Epithelial cell of esophagus (primary cell): ENCODE results near the gene DGKZ.

Experiments used
- DNase-seq: peaks from one replicate; pipeline ENCODE4 v3.0.0; 2010; ENCODE audit warnings: low read depth
- H3K4me3 ChIP-seq: 2 replicates; pipeline ENCODE4 v1.5.1; 2011; ENCODE audit warnings: mild to moderate bottlenecking, low read length, control low read depth
- TF ChIP-seq, protein P1 (sequence below): IDR thresholded peaks from 2 replicates; pipeline ENCODE4 v1.5.1; 2011; ENCODE audit warnings: low read depth, mild to moderate bottlenecking, low read length, control low read depth, inconsistent platforms; ENCODE audit not compliant: insufficient read depth; ENCODE audit errors: missing control alignments

Gene DGKZ

DNA sequence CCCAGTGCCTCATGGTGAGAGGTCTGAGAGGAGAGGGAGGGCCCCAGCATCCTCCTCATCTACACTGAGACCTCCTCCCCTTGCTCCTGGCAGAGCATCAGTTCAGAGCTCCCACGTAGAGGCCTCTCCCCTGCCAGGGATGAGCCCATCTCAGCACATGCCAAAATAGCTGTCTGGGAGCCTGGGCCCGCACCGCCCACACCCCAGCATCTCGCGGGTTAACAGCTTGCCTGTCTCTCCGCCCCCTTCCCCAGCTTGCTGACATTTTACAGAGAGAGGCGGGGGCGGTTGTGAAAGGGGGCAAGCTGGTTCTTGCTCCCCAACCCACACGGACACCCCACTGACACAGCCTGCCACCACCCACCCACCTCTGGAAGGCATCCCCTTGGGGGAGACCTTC lies 6.4 kb downstream of the DGKZ start:
- no peak overlapping the region for H3K4me3 ChIP-seq
- TF ChIP-seq, protein P1, sequence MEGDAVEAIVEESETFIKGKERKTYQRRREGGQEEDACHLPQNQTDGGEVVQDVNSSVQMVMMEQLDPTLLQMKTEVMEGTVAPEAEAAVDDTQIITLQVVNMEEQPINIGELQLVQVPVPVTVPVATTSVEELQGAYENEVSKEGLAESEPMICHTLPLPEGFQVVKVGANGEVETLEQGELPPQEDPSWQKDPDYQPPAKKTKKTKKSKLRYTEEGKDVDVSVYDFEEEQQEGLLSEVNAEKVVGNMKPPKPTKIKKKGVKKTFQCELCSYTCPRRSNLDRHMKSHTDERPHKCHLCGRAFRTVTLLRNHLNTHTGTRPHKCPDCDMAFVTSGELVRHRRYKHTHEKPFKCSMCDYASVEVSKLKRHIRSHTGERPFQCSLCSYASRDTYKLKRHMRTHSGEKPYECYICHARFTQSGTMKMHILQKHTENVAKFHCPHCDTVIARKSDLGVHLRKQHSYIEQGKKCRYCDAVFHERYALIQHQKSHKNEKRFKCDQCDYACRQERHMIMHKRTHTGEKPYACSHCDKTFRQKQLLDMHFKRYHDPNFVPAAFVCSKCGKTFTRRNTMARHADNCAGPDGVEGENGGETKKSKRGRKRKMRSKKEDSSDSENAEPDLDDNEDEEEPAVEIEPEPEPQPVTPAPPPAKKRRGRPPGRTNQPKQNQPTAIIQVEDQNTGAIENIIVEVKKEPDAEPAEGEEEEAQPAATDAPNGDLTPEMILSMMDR: no peak
- DNase-seq: peak; percentile 45

DNA sequence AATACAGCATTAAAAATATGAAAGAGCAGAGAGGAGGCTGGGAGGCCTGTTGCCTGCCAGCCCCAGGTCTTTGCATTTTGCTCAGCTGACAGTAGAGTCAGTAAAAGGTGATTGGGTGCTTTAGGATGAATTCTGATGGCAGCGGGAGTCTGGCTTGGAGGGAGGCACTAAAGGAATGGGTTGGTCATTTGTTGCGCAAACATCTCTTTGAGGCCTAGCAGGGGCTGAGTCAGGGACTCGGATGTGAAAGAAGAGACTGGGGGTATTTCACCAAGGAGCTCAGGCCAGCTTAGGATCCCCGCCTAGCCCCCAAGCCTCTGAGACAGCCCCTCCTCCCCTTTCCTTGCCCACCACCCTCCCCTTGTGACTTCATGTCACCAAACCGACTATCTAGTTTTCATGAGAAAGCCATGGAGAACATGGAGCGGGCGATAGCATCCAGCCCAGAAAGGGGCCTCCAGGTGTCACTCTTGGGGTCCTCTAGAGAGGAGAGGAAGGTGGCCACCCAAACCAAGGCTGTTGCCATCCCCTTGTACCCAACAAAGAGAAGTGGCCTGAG lies 9.7 kb downstream of the DGKZ start:
- no peak overlapping the region for H3K4me3 ChIP-seq
- DNase-seq: peak; percentile 90
- TF ChIP-seq, protein P1: no peak

DNA sequence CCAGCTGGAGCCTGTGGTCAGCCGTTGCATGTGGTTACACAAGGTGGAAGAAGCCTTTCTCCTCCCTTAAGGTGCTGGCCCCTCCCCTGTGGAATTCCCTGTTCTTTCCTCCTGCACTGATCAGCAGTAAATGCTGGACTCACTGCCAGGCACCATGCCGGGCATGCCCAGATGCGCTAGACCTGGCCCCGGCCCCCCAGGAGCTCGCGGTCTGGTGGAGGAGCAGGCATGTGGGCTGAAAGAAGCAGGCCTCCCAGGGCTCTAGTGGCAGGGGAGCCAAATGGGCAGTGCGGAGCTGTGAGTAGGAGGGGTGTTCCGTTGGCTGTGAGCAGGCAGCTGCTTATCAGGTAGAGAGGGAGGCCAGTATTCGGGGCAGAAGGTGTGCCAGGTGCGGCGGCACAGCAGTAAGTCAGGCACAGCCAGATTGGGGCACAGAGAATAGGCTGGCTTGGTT lies 10.2 kb downstream of the DGKZ start:
- DNase-seq: peak; percentile 78

DNA sequence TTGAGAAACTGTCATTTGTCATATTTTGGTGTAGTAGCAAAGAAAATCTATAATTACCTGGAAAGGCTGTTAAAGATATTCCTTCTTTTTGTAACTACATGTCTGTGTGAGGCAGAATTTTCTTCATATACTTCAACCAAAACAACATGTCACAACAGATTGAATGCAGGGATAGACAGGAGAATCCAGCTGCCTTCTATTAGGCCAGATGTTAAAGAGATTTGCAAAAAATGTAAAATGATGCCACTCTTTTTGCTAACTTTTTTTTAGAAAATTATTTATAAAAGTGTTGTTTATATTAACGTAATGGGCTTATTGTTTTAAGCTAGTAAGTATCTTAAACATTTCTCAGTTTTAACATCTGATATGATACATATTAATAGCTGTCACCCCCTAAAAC lies 12.7 kb downstream of the DGKZ start:
- H3K4me3 ChIP-seq: no peak overlapping the region
- DNase-seq: no peak
- TF ChIP-seq, protein P1: no peak

More for the DNA sequence above, 10.2 kb downstream of the DGKZ start:
- H3K4me3 ChIP-seq: no peak overlapping the region
- TF ChIP-seq, protein P1: no peak

DNA sequence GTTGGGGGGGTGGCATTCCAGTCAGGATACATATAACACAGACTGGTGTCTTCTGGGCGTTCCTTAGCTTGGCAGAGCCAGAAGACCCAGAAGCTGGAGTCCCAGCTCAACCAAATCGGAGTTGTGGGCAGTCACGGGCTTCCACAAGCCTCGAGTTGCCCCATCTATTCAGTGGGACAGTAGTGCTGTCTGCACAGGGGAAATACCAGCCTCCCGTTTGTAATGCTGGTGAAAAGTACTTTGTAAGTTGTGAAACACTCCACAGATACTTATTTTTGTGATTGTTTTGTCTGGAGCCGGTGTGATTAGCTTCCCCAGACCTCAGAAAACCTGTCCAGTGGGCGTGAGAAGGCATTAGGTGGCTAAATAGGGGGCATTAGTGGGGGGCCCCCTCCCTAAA lies 13.6 kb downstream of the DGKZ start:
- TF ChIP-seq, protein P1: no peak
- H3K4me3 ChIP-seq: no peak overlapping the region
- DNase-seq: no peak

DNA sequence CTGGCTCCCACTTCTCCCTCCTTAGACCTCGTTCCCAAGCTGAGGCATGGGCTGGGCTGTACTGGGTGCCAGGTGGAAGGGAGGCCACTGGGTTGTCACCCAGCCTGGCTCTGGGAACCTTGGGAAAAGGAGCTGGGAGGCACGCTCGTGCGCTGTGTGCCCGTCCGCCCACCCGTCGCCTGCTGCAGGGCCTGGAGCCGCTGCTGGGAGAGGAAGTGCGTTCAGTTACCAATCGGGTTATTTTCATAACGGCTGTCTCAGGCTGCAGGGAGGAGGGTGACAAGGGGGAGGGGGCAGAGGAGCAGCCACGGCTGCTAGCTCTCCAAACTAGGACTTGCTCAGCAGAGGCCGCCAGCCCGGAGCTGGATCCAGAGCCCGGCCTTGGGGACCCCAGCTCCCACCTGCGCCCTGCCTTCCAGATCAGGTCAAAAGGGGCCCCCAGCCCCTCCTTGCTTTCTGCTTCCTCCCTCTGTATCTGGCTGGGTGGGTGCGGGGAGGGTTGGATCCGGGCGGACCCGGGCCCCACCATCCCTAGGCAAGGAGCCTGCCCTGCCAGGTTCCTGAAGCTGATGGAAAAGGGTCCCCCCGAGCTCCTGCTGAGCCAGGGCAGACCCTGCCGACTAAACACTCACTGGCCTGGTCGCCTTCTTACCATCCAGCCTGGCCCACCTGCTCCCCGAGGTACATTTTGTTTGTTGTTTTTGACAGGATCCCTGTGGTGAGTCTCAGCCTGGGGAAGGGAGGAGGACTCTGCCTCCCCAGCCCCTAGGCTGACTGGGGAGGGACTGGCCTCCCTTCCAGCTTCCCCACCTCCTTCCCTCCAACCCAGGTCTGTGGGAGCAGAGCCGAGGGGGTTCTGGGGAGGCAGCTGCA lies 14.3 kb downstream of the DGKZ start:
- DNase-seq: no peak
- H3K4me3 ChIP-seq: no peak overlapping the region
- TF ChIP-seq, protein P1: no peak
